Ramos (cell line): ENCODE data around the gene NCKAP5L.
"Not testable (repeated sequence)": the region's sequence is repeated elsewhere in the genome, so short reads cannot be mapped to it uniquely, and the experiment has no call there.

Source experiments
- in situ Hi-C: fragments of 300-500 bp; cut with MboI; formaldehyde crosslinking; loops from one replicate; pipeline ENCODE4 v1.14.3; 2022; ENCODE audit warnings: low sequenced_read_pairs; ENCODE audit not compliant: unreplicated experiment

Gene NCKAP5L

GRCh38 chr12:49784756-49785409, 43.3 kb downstream of the NCKAP5L start:
- in situ Hi-C loops = no loop called here

- in situ Hi-C loops = no loop called here
These were observed 44.1 kb downstream of the NCKAP5L start for GRCh38 chr12:49783917-49784676.

GRCh38 chr12:49780914-49781313, 47.3 kb downstream of the NCKAP5L start:
- in situ Hi-C loops = not testable (repeated sequence)

- in situ Hi-C loops = no loop called here
These were observed 48.6 kb downstream of the NCKAP5L start for GRCh38 chr12:49779581-49779980.

GRCh38 chr12:49777800-49778748, 50.1 kb downstream of the NCKAP5L start:
- in situ Hi-C loops = no loop called here

- in situ Hi-C loops = no loop called here
These were observed 50.9 kb downstream of the NCKAP5L start for GRCh38 chr12:49777341-49777740.

GRCh38 chr12:49776858-49777257, 51.4 kb downstream of the NCKAP5L start:
- in situ Hi-C loops = no loop called here

GRCh38 chr12:49776413-49776812, 51.8 kb downstream of the NCKAP5L start:
- in situ Hi-C loops = no loop called here

GRCh38 chr12:49773102-49773501, 55.1 kb downstream of the NCKAP5L start:
- in situ Hi-C loops = not testable (repeated sequence)

GRCh38 chr12:49767333-49767732, 60.9 kb downstream of the NCKAP5L start:
- in situ Hi-C loops = no loop called here

- in situ Hi-C loops = no loop called here
These were observed 62.1 kb downstream of the NCKAP5L start for GRCh38 chr12:49766115-49766455.

GRCh38 chr12:49764126-49764525, 64.1 kb downstream of the NCKAP5L start:
- in situ Hi-C loops = no loop called here

GRCh38 chr12:49763006-49763591, 65.1 kb downstream of the NCKAP5L start:
- in situ Hi-C loops = no loop called here

GRCh38 chr12:49762468-49762847, 65.8 kb downstream of the NCKAP5L start:
- in situ Hi-C loops = no loop called here

- in situ Hi-C loops = no loop called here
These were observed 66.3 kb downstream of the NCKAP5L start for GRCh38 chr12:49761677-49762467.

- in situ Hi-C loops = no loop called here
These were observed 77.2 kb downstream of the NCKAP5L start for GRCh38 chr12:49750996-49751393.

- in situ Hi-C loops = no loop called here
These were observed 77.9 kb downstream of the NCKAP5L start for GRCh38 chr12:49750027-49750995.

- in situ Hi-C loops = no loop called here
These were observed 79.4 kb downstream of the NCKAP5L start for GRCh38 chr12:49748800-49749199.

GRCh38 chr12:49748306-49748705, 79.9 kb downstream of the NCKAP5L start:
- in situ Hi-C loops = no loop called here
